ENCODE data around the gene ALG2. TPM values are rescaled to one million over a fixed set of nuclear protein-coding genes. Genes with fewer than 3 reads are reported as not detected.

Gene ALG2
- total RNA-seq, 3 donors from 2014 or later (not counting 1 experiment from before 2014, with no cell fraction given), result 17.3 to 23.2 (median 20.7) TPM

DNA sequence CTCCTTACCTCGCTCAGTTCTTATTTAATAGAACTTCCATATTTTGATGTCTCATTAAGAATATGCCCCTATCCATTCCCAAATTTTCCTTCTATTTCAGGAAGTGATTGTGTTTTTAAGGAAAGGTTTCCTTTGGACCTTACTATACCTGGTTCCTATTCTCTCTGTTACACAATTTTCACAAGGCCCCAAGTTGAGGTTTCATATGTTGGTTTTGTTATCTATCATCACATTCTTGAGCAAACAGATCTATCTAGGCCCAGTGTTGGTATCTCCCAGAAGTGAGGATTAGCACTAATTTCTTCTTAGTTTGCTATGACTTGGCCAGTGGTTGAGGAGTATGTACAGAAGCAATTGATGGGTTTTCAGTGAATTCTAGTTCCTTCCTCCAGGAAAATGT lies 41.5 kb downstream of the ALG2 start:
- Mint-ChIP-seq H3K27ac (peak overlapping the region in 1 of 2 donors; percentile 69), H3K36me3 (no peaks in the 10 kb centered on the region), H3K4me3 (no peak overlapping the region), H3K4me1 (peaks cover 16 to 17% of the 10 kb centered on the region in 2 donors), H3K27me3 (ENCODE audit: low read depth in 2 of 2) (peaks cover 0 to 2% of the 10 kb centered on the region in 2 donors), H3K9me3 (no peaks in the 10 kb centered on the region)
- Histone ChIP-seq H3K36me3 (ENCODE audit: control insufficient read depth, insufficient read depth, low read length) (no peaks in the 10 kb centered on the region), H3K4me1 (ENCODE audit: control insufficient read depth, insufficient read depth, low read length) (peaks cover 26% of the 10 kb centered on the region), H3K27ac (ENCODE audit: low read length) (no peak overlapping the region), H3K27me3 (ENCODE audit: control insufficient read depth, insufficient read depth, low read length) (no peaks in the 10 kb centered on the region), H3K4me3 (ENCODE audit: low read length) (no peak overlapping the region), H3K9me3 (ENCODE audit: control insufficient read depth, insufficient read depth, low read length) (no peaks in the 10 kb centered on the region)
- TF ChIP-seq, protein P1, sequence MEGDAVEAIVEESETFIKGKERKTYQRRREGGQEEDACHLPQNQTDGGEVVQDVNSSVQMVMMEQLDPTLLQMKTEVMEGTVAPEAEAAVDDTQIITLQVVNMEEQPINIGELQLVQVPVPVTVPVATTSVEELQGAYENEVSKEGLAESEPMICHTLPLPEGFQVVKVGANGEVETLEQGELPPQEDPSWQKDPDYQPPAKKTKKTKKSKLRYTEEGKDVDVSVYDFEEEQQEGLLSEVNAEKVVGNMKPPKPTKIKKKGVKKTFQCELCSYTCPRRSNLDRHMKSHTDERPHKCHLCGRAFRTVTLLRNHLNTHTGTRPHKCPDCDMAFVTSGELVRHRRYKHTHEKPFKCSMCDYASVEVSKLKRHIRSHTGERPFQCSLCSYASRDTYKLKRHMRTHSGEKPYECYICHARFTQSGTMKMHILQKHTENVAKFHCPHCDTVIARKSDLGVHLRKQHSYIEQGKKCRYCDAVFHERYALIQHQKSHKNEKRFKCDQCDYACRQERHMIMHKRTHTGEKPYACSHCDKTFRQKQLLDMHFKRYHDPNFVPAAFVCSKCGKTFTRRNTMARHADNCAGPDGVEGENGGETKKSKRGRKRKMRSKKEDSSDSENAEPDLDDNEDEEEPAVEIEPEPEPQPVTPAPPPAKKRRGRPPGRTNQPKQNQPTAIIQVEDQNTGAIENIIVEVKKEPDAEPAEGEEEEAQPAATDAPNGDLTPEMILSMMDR (IDR thresholded peaks at IDR 0.05), result no peak
- intact Hi-C loops (cut with micrococcal nuclease), result no loop called here
- DNase-seq (no peak), ATAC-seq (no peak)
- 80% methylated on average over 1 of the region's 1 CpG for whole genome bisulfite sequencing (ENCODE audit: insufficient coverage)

DNA sequence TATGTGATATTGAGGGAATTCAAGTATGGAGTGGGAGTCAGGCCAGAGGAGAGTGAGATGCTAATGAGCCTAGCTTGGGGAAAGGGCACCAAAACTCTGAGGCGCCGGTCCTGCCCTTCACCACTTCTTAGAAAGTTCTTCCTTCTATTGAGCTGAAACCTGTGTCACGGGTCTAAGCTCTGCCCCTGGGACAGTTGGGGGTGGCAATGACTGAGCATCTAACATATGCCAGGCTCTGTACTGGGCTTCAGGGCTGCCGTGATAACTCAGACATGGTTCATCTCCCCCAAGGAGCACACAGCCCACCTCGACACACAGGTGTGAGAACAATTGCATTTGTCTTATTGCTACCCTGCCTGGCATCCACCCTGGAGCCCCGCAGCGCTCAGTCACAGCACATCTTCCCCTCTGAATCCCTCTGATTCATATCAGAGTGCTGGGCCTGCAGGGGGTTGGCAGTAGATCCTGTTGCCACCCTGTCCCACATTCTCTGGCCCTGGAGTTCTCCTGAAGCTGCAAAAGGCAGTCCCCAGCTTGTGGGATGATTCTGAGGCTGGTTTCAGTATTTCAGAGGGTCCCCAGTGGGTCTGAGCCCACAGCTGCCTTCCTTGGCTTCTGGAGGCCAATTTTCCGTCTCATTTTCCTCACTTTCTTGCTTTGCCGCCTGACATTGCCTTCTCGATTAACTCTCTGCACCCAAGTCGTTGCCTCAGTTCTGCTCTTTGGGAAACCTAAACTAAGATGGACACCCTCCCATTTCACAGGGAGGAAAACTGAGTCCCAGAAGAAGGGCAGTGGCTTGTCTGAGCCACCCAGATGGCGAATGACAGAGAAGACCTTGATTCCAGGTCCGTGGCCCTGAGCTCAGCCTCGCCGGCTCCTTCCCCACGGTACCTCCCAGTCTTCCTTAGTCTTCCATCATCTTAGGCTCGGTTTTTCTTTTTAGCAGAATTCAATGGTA lies 42.5 kb downstream of the ALG2 start:
- 88% methylated on average over 17 of the region's 17 CpGs for WGBS (ENCODE audit: insufficient coverage)
- no peaks in the 10 kb centered on the region for H3K9me3 ChIP-seq (ENCODE audit: control insufficient read depth, insufficient read depth, low read length)
- no peak for DNase-seq
- Mint-ChIP-seq H3K4me3 (no peak overlapping the region), H3K27ac (no peak overlapping the region), H3K36me3 (no peaks in the 10 kb centered on the region), H3K4me1 (peaks cover 6 to 11% of the 10 kb centered on the region in 2 donors), H3K9me3 (no peaks in the 10 kb centered on the region), H3K27me3 (ENCODE audit: low read depth in 2 of 2) (peaks cover 0 to 2% of the 10 kb centered on the region in 2 donors)
- no peaks in the 10 kb centered on the region for H3K36me3 ChIP-seq (ENCODE audit: control insufficient read depth, insufficient read depth, low read length)
- no peaks in the 10 kb centered on the region for H3K27me3 ChIP-seq (ENCODE audit: control insufficient read depth, insufficient read depth, low read length)
- ATAC-seq, result no peak
- no peak overlapping the region for H3K4me3 ChIP-seq (ENCODE audit: low read length)
- H3K4me1 ChIP-seq (ENCODE audit: control insufficient read depth, insufficient read depth, low read length), result peaks cover 16% of the 10 kb centered on the region
- intact Hi-C loops (cut with micrococcal nuclease), result no loop called here
- no peak overlapping the region for H3K27ac ChIP-seq (ENCODE audit: low read length)
- TF ChIP-seq, protein P1 (IDR thresholded peaks at IDR 0.05), result no peak

DNA sequence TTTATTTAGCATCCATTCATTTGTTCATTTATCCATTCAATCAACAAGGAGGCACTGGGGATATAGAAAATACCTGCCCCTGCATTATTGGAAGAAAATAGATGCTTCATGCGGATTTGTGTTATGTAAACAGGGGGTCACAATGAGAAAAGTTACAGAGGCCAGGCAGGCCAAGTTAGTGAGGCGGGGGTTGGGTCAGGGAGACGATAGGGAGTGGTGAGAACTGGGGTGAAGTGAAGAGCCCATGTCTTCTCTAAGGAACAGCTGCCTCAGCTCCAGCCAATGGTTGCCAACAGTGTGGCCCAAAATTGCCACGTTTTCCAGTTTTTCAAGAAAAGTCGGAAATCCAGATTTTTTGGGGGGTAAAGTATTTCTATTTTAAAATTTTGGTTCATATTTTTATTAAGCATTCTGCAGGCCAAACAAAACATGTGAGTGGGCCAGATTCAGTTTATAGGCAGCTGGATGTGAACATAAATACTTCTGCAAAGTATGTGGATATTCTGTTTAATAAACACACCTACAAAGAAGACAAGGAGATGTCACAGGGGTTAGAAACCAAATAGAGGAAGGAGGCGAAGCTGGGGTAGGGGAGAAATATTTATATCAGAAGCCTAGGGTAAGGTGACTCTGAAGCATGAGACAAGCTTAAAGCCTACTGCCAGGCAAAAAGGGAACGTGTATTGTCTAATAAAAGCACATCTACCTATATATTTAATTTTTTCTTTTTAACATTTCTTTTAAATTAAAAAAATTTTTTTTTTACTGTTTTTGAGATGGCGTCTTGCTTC lies 44.0 kb downstream of the ALG2 start:
- Histone ChIP-seq H3K27ac (ENCODE audit: low read length) (no peak overlapping the region), H3K4me1 (ENCODE audit: control insufficient read depth, insufficient read depth, low read length) (peaks cover 14% of the 10 kb centered on the region), H3K27me3 (ENCODE audit: control insufficient read depth, insufficient read depth, low read length) (no peaks in the 10 kb centered on the region), H3K4me3 (ENCODE audit: low read length) (no peak overlapping the region), H3K9me3 (ENCODE audit: control insufficient read depth, insufficient read depth, low read length) (no peaks in the 10 kb centered on the region), H3K36me3 (ENCODE audit: control insufficient read depth, insufficient read depth, low read length) (no peaks in the 10 kb centered on the region)
- 87% methylated on average over 5 of the region's 8 CpGs for WGBS (ENCODE audit: insufficient coverage)
- no peaks in the 10 kb centered on the region for H3K36me3 Mint-ChIP-seq
- DNase-seq, result no peak
- no peak overlapping the region for H3K4me3 Mint-ChIP-seq
- H3K27me3 Mint-ChIP-seq (ENCODE audit: low read depth in 2 of 2), result peaks cover 0 to 2% of the 10 kb centered on the region in 2 donors
- intact Hi-C loops (cut with micrococcal nuclease), result no loop called here
- H3K4me1 Mint-ChIP-seq, result peaks cover 6 to 11% of the 10 kb centered on the region in 2 donors
- TF ChIP-seq, protein P1 (IDR thresholded peaks at IDR 0.05), result no peak
- H3K27ac Mint-ChIP-seq, result no peak overlapping the region
- H3K9me3 Mint-ChIP-seq, result no peaks in the 10 kb centered on the region
- ATAC-seq, result no peak

Data from natural killer cell (primary cell).